Gastrocnemius medialis (tissue), 4 donors: Measurements from ENCODE around the gene PRDX6.

Experiments used
- POLR2A ChIP-seq, 2 donors: fragments of 450-650 bp; IDR thresholded peaks; one replicate each; pipeline ENCODE4 v1.6.1; 2017; ENCODE audit warnings: antibody characterized with exemption in 2 of 2, mild to moderate bottlenecking in 2 of 2, moderate library complexity in 2 of 2
- TF ChIP-seq, protein P1 (sequence below), 5 experiments: fragments of 450-650 bp in 3 of 5; fragments of 200-600 bp in 2 of 5; sonication (generic) in 2 of 5; IDR thresholded peaks in 4 of 5; conservative IDR thresholded peaks in 1 of 5; 1 replicate in 4 of 5; 2 replicates in 1 of 5; pipeline ENCODE4 v1.5.1; 2016 to 2019; ENCODE audit warnings: antibody characterized with exemption in 5 of 5, mild to moderate bottlenecking in 3 of 5, moderate library complexity in 3 of 5

DNA sequence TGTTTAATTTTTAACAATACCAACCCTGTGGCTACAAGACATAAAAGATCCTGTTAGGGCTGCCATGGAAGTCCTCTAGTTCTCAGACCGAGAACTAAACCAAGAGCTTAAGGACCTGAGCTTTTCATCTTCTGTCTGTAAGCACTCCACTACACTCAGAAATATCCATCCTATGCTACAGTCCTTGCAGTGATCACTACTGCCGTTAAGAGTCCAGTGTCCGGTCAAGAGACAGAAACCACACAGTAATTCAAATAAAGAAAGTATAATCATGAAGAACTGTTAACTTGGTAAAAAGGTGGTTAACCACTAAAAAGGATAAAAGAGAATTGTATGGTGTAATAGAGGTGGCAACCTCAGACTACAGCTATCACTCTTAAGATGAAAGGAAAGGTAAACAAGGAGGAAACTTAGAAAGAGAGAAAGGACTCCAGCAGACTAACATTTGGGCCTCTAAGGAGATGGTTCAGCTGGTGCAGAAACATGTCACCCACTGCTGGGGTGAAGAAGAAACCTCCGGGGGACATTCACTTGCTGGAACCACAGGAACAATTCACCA lies 22.1 kb upstream of the PRDX6 start:
- TF ChIP-seq, protein P1, sequence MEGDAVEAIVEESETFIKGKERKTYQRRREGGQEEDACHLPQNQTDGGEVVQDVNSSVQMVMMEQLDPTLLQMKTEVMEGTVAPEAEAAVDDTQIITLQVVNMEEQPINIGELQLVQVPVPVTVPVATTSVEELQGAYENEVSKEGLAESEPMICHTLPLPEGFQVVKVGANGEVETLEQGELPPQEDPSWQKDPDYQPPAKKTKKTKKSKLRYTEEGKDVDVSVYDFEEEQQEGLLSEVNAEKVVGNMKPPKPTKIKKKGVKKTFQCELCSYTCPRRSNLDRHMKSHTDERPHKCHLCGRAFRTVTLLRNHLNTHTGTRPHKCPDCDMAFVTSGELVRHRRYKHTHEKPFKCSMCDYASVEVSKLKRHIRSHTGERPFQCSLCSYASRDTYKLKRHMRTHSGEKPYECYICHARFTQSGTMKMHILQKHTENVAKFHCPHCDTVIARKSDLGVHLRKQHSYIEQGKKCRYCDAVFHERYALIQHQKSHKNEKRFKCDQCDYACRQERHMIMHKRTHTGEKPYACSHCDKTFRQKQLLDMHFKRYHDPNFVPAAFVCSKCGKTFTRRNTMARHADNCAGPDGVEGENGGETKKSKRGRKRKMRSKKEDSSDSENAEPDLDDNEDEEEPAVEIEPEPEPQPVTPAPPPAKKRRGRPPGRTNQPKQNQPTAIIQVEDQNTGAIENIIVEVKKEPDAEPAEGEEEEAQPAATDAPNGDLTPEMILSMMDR (IDR thresholded peaks at IDR 0.05 in 4 of 5, conservative IDR thresholded peaks at IDR 0.05 in 1 of 5): no peak
- TF ChIP-seq POLR2A (IDR thresholded peaks at IDR 0.05): no peak
